IMR-90 (cell line): ENCODE measurements around the gene GMNN. TPM values are rescaled to one million over a fixed set of nuclear protein-coding genes. Genes with fewer than 3 reads are reported as not detected.

ENCODE experiments used
- ATAC-seq: fragments of 200-7000 bp; cut with Tn5 transposase; 2 replicates; pipeline ENCODE4 v1.9.1; 2020; ENCODE audit warnings: low read depth, mild to moderate bottlenecking, moderate library complexity
- BruUV-seq: library from RNA; stranded (reverse); fragments of 400-500 nt; replicated peaks from 2 replicates; lab custom pipeline; 2021; lab: Mats Ljungman, UMichigan
- CTCF ChIA-PET: fragments of 300-600 bp; formaldehyde crosslinking; extraction: SDS; loops from one replicate; lab custom pipeline; 2021; ENCODE audit warnings: antibody characterized with exemption; lab: Yijun Ruan, JAX
- POLR2A ChIA-PET: fragments of 300-600 bp; sonication (Branson Sonifier 250); formaldehyde crosslinking; loops from one replicate; lab custom pipeline; 2022; ENCODE audit warnings: antibody characterized with exemption; ENCODE audit not compliant: unreplicated experiment; lab: Charles Lee
- DNase-seq: peaks from one replicate; pipeline ENCODE4 v3.0.0; 2013
- H2AFZ ChIP-seq: replicated peaks from 2 replicates; pipeline ENCODE3; 2013; ENCODE audit warnings: low read length, mild to moderate bottlenecking; ENCODE audit not compliant: poor library complexity
- H2AK5ac ChIP-seq: 2 replicates; pipeline ENCODE4 v1.6.1; 2013; ENCODE audit warnings: low read depth, low read length, inconsistent platforms
- H2AK9ac ChIP-seq: replicated peaks from 2 replicates; pipeline ENCODE3; 2013; ENCODE audit warnings: mild to moderate bottlenecking, low read depth, low read length, moderate library complexity; ENCODE audit not compliant: poor library complexity
- H2BK120ac ChIP-seq: 2 replicates; pipeline ENCODE4 v1.6.1; 2013; ENCODE audit warnings: low read depth, low read length, inconsistent platforms
- H2BK15ac ChIP-seq: 3 replicates; pipeline ENCODE4 v1.6.1; 2013; ENCODE audit warnings: low read depth, low read length, inconsistent platforms
- H2BK20ac ChIP-seq: 2 replicates; pipeline ENCODE4 v1.6.1; 2013; ENCODE audit warnings: low read depth, mild to moderate bottlenecking, inconsistent platforms, low read length, moderate library complexity
- H2BK5ac ChIP-seq: 2 replicates; pipeline ENCODE4 v1.6.1; 2013; ENCODE audit warnings: mild to moderate bottlenecking, low read depth, low read length, inconsistent platforms; ENCODE audit not compliant: poor library complexity, severe bottlenecking
- H3K14ac ChIP-seq: replicated peaks from 2 replicates; pipeline ENCODE4 v1.6.1; 2013; ENCODE audit warnings: low read depth, low read length, inconsistent platforms
- H3K18ac ChIP-seq: 2 replicates; pipeline ENCODE4 v1.6.1; 2013; ENCODE audit warnings: low read depth, low read length, control low read depth
- H3K23ac ChIP-seq: 2 replicates; pipeline ENCODE4 v1.6.1; 2013; ENCODE audit warnings: low read depth, low read length, inconsistent platforms
- H3K27ac ChIP-seq: 2 replicates; pipeline ENCODE4 v1.5.1; 2013; ENCODE audit warnings: mild to moderate bottlenecking, control low read depth, low read length; ENCODE audit not compliant: insufficient read depth
- H3K27me3 ChIP-seq: 2 replicates; pipeline ENCODE4 v1.6.1; 2013; ENCODE audit warnings: low read length; ENCODE audit not compliant: control insufficient read depth, insufficient read depth
- H3K36me3 ChIP-seq: 2 replicates; pipeline ENCODE4 v1.6.1; 2013; ENCODE audit warnings: low read length, mixed read lengths; ENCODE audit not compliant: control insufficient read depth, insufficient read depth
- H3K4ac ChIP-seq: 2 replicates; pipeline ENCODE4 v1.6.1; 2013; ENCODE audit warnings: low read depth, low read length, inconsistent platforms
- H3K4me1 ChIP-seq: 2 replicates; pipeline ENCODE4 v1.6.1; 2013; ENCODE audit warnings: low read length, mixed read lengths; ENCODE audit not compliant: control insufficient read depth, insufficient read depth
- H3K4me2 ChIP-seq: 2 replicates; pipeline ENCODE4 v1.6.1; 2013; ENCODE audit warnings: low read depth, mild to moderate bottlenecking, control low read depth, low read length, moderate library complexity
- H3K4me3 ChIP-seq: 2 replicates; pipeline ENCODE4 v1.5.1; 2013; ENCODE audit warnings: low read depth, mild to moderate bottlenecking, control low read depth, low read length, moderate library complexity; ENCODE audit not compliant: insufficient read depth
- H3K56ac ChIP-seq: 2 replicates; pipeline ENCODE4 v1.6.1; 2013; ENCODE audit warnings: low read length, inconsistent platforms; ENCODE audit not compliant: insufficient read depth; ENCODE audit errors: extremely low read depth
- H3K79me1 ChIP-seq, 2 experiments: 2 replicates each; pipeline ENCODE4 v1.6.1; 2013; ENCODE audit warnings: low read length in 2 of 2, inconsistent platforms in 1 of 2, low read depth in 1 of 2
- H3K9ac ChIP-seq: 2 replicates; pipeline ENCODE4 v1.6.1; 2013; ENCODE audit warnings: low read depth, low read length, control low read depth
- H3K9me1 ChIP-seq: 2 replicates; pipeline ENCODE4 v1.6.1; 2013; ENCODE audit warnings: low read length, inconsistent platforms; ENCODE audit not compliant: insufficient read depth
- H3K9me3 ChIP-seq: 2 replicates; pipeline ENCODE4 v1.6.1; 2013; ENCODE audit warnings: low read length; ENCODE audit not compliant: control insufficient read depth, insufficient read depth
- H4K20me1 ChIP-seq: 2 replicates; pipeline ENCODE4 v1.6.1; 2013; ENCODE audit warnings: low read length, inconsistent platforms; ENCODE audit not compliant: insufficient read depth
- H4K5ac ChIP-seq: 2 replicates; pipeline ENCODE4 v1.6.1; 2013; ENCODE audit warnings: mild to moderate bottlenecking, low read depth, low read length, control low read depth
- H4K8ac ChIP-seq, 2 experiments: 2 replicates each; pipeline ENCODE4 v1.6.1; 2013; ENCODE audit warnings: low read depth in 2 of 2, low read length in 2 of 2, control low read depth in 1 of 2, inconsistent platforms in 1 of 2
- H4K91ac ChIP-seq: 2 replicates; pipeline ENCODE4 v1.6.1; 2013; ENCODE audit warnings: low read depth, low read length, inconsistent platforms; ENCODE audit not compliant: insufficient read depth
- MAFK ChIP-seq: IDR thresholded peaks from 2 replicates; pipeline ENCODE4 v1.6.1; 2012; ENCODE audit warnings: low read depth, low read length, improper control_type of control experiment
- MAZ ChIP-seq: IDR thresholded peaks from 2 replicates; pipeline ENCODE4 v1.6.1; 2012; ENCODE audit warnings: low read depth, mild to moderate bottlenecking, low read length, improper control_type of control experiment, moderate library complexity, borderline replicate concordance
- RFX5 ChIP-seq: IDR thresholded peaks from 2 replicates; pipeline ENCODE4 v1.8.0; 2012; ENCODE audit warnings: low read depth, mild to moderate bottlenecking, low read length, moderate library complexity
- WGBS, 2 experiments: methylation state at CpG; one replicate each; pipeline versions ENCODE4 v1.1.5 to v1.1.7; 2013; ENCODE audit warnings: missing lambda C conversion rate in 2 of 2; ENCODE audit not compliant: insufficient read length in 1 of 2; ENCODE audit errors: extremely low coverage in 2 of 2; 5-methylcytosine and 5-hydroxymethylcytosine counted together
- dilution Hi-C: fragments of 300-500 bp; cut with HindIII; formaldehyde crosslinking; loops from one replicate; pipeline ENCODE4 v1.14.3; 2018; ENCODE audit warnings: low sequenced_read_pairs; ENCODE audit not compliant: unreplicated experiment
- in situ Hi-C: fragments of 300-500 bp; cut with MboI; formaldehyde crosslinking; loops from 3 replicates; pipeline ENCODE4 v1.14.3; 2019; ENCODE audit warnings: low sequenced_read_pairs, inconsistent platforms, mixed read lengths
- intact Hi-C: fragments of 100-400 bp; cut with micrococcal nuclease; formaldehyde crosslinking; loops from 2 replicates; pipeline ENCODE4 v1.10.0; 2022
- polyA plus RNA-seq, 3 experiments: library from polyadenylated mRNA; depleted of rRNA; stranded (reverse); fragments of >200 nt; gene quantifications; 2 replicates each; pipeline ENCODE4 v1.2.3, GENCODE V29; 2012; ENCODE audit warnings: low replicate concordance in 1 of 3
- total RNA-seq: library from RNA; depleted of rRNA; stranded (reverse); fragments of >200 nt; gene quantifications from 2 replicates; pipeline ENCODE4 v1.2.3, GENCODE V29; 2012

GMNN gene
- total and polyA plus RNA-seq, 2 of the 4 experiments (the other 2 are of a cell fraction): 19.7 to 22.2 TPM

- Histone ChIP-seq H3K4me1 (peaks cover 3% of the 10 kb centered on the region), H2AFZ (no peak overlapping the region), H4K5ac (no peak overlapping the region), H2BK120ac (0 out of 2 replicates have a peak overlapping the region, but pooled peaks have one; percentile 12), H3K27me3 (no peaks in the 10 kb centered on the region), H2AK5ac (no peak overlapping the region), H3K14ac (no peak overlapping the region), H2BK5ac (peak overlapping the region; percentile 99), H3K4me2 (peak overlapping the region; percentile 82; the same call in 1 of the 2 replicates), H3K9me1 (peaks cover 7% of the 10 kb centered on the region), H3K79me1 (no peaks in the 10 kb centered on the region; a peak in 1 of 4 replicates), H4K20me1 (no peaks in the 10 kb centered on the region), H3K9me3 (no peaks in the 10 kb centered on the region), H3K36me3 (no peaks in the 10 kb centered on the region), H2BK20ac (0 out of 2 replicates have a peak overlapping the region, but pooled peaks have one; percentile 28), H2AK9ac (no peak overlapping the region), H3K56ac (no peak overlapping the region), H3K27ac (peak overlapping the region; percentile 25; the same call in 1 of the 2 replicates), H3K4me3 (no peak overlapping the region), H3K18ac (no peak overlapping the region), H3K23ac (no peak overlapping the region), H4K91ac (no peak overlapping the region; the same call in 1 of the 2 replicates), H3K4ac (no peak overlapping the region), H2BK15ac (no peak overlapping the region), H3K9ac (no peak overlapping the region), H4K8ac (peak overlapping the region; percentile 52 to 87; a peak in 2 of 4 replicates)
- dilution Hi-C loops: no loop called here
- in situ Hi-C loops: no loop called here
- intact Hi-C loops: loop anchor here (1.0 kb wide), 1 partner anchor 23 kb away; no protein-coding TSS in a partner anchor
- no peak for DNase-seq
- ChIA-PET CTCF (no interaction called here), POLR2A (interaction anchor here (0.6 kb wide), 1 partner anchor 37 kb away, joined by 4 read pairs; no protein-coding TSS in a partner anchor)
- TF ChIP-seq MAZ: no peak
- TF ChIP-seq MAFK: no peak
- TF ChIP-seq RFX5: no peak
- ATAC-seq: no peak
- WGBS, 2 experiments: no CpG with 5 or more reads among the region's 3 CpGs
- BruUV-seq: no TSS peak
These were observed 30.8 kb upstream of the GMNN start for GRCh38 chr6:24743944-24744335.
